ENCODE results near the gene RPS6KA2. TPM values are rescaled to one million over a fixed set of nuclear protein-coding genes. Genes with fewer than 3 reads are reported as not detected.

Gene RPS6KA2
- total RNA-seq, 1 experiment from 2014 or later = 12.3 TPM

DNA sequence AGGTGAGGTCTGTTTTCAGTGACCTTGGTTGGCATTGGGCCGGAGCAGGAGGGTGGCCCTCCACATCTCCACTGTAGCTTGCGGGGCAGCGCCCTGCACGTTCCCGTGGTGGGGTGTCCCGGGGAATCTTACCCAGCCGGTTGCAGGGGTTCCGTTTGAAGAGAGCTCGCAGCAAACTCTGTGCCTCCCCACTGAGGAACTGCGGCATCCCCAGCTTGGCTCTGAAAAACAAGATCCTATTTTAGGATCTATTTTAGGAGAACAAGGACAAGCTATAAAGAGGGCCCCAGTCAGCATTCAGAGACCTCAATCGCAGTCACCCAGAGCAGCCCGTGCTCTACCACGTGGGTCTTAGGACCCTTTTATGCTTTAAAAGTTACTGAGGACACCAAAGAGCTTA lies 138.3 kb downstream of the RPS6KA2 start:
- no CpG with 5 or more reads among the region's 13 CpGs for WGBS (ENCODE audit: extremely low coverage, insufficient read length, low lambda C conversion rate)
- Histone ChIP-seq H2BK5ac (ENCODE audit: insufficient read length, low read length) (no peak overlapping the region), H3K27ac (ENCODE audit: insufficient read length, low read depth, low read length) (no peak overlapping the region), H2AFZ (ENCODE audit: low read length) (no peak overlapping the region), H2BK12ac (ENCODE audit: insufficient read length, low read depth, low read length) (no peak overlapping the region), H2BK15ac (ENCODE audit: low read depth, low read length) (no peak overlapping the region), H3K4me1 (ENCODE audit: insufficient read depth, low read length) (peaks cover 8% of the 10 kb centered on the region), H3T11ph (ENCODE audit: low read length) (no peak overlapping the region), H4K8ac (replicated peaks; ENCODE audit: insufficient read length, low read depth, low read length) (no peak overlapping the region), H2AK5ac (ENCODE audit: insufficient read length, low read length) (no peak overlapping the region), H3K9me3 (ENCODE audit: control insufficient read depth, low read depth, low read length) (no peaks in the 10 kb centered on the region), H3K79me1 (ENCODE audit: insufficient read depth, low read depth, low read length, poor library complexity, severe bottlenecking) (no peaks in the 10 kb centered on the region), H3K9ac (ENCODE audit: extremely low read depth, insufficient read length, low read length) (no peak overlapping the region), H4K91ac (ENCODE audit: insufficient read length, low read depth, low read length) (no peak overlapping the region), H3K27me3 (ENCODE audit: insufficient read depth, low read length) (no peaks in the 10 kb centered on the region), H3K18ac (ENCODE audit: insufficient read length, low read depth, low read length) (no peak overlapping the region), H3K56ac (ENCODE audit: insufficient read length, low read depth, low read length) (no peak overlapping the region), H4K20me1 (ENCODE audit: control insufficient read depth, insufficient read depth, insufficient read length) (no peaks in the 10 kb centered on the region), H2BK120ac (ENCODE audit: low read depth, low read length, poor library complexity, severe bottlenecking) (no peak overlapping the region), H3K4me2 (ENCODE audit: insufficient read depth, insufficient read length, low read length) (no peak overlapping the region), H3K23ac (ENCODE audit: insufficient read length, low read depth, low read length) (no peak overlapping the region), H3K23me2 (ENCODE audit: insufficient read length, low read depth, low read length, poor library complexity, severe bottlenecking) (no peaks in the 10 kb centered on the region), H3K79me2 (ENCODE audit: insufficient read depth, low read length) (no peaks in the 10 kb centered on the region), H2BK20ac (ENCODE audit: low read depth, low read length, poor library complexity, severe bottlenecking) (no peak overlapping the region), H4K5ac (ENCODE audit: insufficient read length, low read depth, low read length) (no peak overlapping the region), H3K14ac (ENCODE audit: insufficient read depth, low read length) (no peak overlapping the region), H3K4ac (ENCODE audit: low read depth, low read length) (no peak overlapping the region)
- no peaks in the 10 kb centered on the region for H3K27me3 Mint-ChIP-seq (ENCODE audit: low read depth)
- no peaks in the 10 kb centered on the region for H3K9me3 Mint-ChIP-seq
- H3K4me1 Mint-ChIP-seq = peaks cover 21 to 22% of the 10 kb centered on the region in 2 experiments
- no peak for DNase-seq
- H3K4me3 Mint-ChIP-seq = no peak overlapping the region
- peaks cover 12 to 17% (median 14%) of the 10 kb centered on the region in 3 experiments; a peak in 6 of 7 replicates for H3K36me3 Mint-ChIP-seq (ENCODE audit: insufficient read depth in 1 of 3, low read depth in 3 of 3)
- TF ChIP-seq, protein P1, sequence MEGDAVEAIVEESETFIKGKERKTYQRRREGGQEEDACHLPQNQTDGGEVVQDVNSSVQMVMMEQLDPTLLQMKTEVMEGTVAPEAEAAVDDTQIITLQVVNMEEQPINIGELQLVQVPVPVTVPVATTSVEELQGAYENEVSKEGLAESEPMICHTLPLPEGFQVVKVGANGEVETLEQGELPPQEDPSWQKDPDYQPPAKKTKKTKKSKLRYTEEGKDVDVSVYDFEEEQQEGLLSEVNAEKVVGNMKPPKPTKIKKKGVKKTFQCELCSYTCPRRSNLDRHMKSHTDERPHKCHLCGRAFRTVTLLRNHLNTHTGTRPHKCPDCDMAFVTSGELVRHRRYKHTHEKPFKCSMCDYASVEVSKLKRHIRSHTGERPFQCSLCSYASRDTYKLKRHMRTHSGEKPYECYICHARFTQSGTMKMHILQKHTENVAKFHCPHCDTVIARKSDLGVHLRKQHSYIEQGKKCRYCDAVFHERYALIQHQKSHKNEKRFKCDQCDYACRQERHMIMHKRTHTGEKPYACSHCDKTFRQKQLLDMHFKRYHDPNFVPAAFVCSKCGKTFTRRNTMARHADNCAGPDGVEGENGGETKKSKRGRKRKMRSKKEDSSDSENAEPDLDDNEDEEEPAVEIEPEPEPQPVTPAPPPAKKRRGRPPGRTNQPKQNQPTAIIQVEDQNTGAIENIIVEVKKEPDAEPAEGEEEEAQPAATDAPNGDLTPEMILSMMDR (conservative IDR thresholded peaks at IDR 0.05) = no peak
- 0 out of 7 replicates have a peak overlapping the region, but pooled peaks of 1 of the 3 experiments have one; percentile 42 for H3K27ac Mint-ChIP-seq
